Astrocyte (in vitro differentiated cells and primary cell): ENCODE measurements around the gene CDC42EP4. TPM values are rescaled to one million over a fixed set of nuclear protein-coding genes. Genes with fewer than 3 reads are reported as not detected.
A peak's percentile ranks its signal among the peaks of the same experiment; 100 is the strongest.

Source experiments
- DNase-seq: peaks from one replicate; pipeline ENCODE4 v3.0.0-alpha.2; 2010; ENCODE audit warnings: low read depth
- FAIRE-seq: peaks from 2 replicates; lab custom pipeline; 2011; peaks lifted over from hg19 to GRCh38; lab: Jason Lieb, UNC
- H2AFZ ChIP-seq: 2 replicates; pipeline ENCODE4 v1.6.0; 2012; ENCODE audit warnings: low read depth, low read length, inconsistent platforms
- H3K27ac ChIP-seq: 2 replicates; pipeline ENCODE4 v1.5.1; 2011; ENCODE audit warnings: low read depth, low read length, inconsistent platforms
- H3K27me3 ChIP-seq: 2 replicates; pipeline ENCODE4 v1.6.0; 2011; ENCODE audit warnings: low read length, inconsistent platforms; ENCODE audit not compliant: insufficient read depth
- H3K36me3 ChIP-seq: 2 replicates; pipeline ENCODE4 v1.5.1; 2011; ENCODE audit warnings: low read length, inconsistent platforms; ENCODE audit not compliant: insufficient read depth
- H3K4me1 ChIP-seq: 2 replicates; pipeline ENCODE4 v1.5.1; 2011; ENCODE audit warnings: low read length, inconsistent platforms; ENCODE audit not compliant: insufficient read depth
- H3K4me2 ChIP-seq: 2 replicates; pipeline ENCODE4 v1.6.0; 2012; ENCODE audit warnings: low read length, inconsistent platforms
- H3K4me3 ChIP-seq: 2 replicates; pipeline ENCODE4 v1.5.1; 2011; ENCODE audit warnings: low read depth, mild to moderate bottlenecking, low read length, inconsistent platforms; ENCODE audit not compliant: insufficient read depth
- H3K79me2 ChIP-seq: 2 replicates; pipeline ENCODE4 v1.6.0; 2012; ENCODE audit warnings: mild to moderate bottlenecking, low read length, inconsistent platforms; ENCODE audit not compliant: insufficient read depth
- H3K9ac ChIP-seq: 2 replicates; pipeline ENCODE4 v1.6.0; 2012; ENCODE audit warnings: mild to moderate bottlenecking, low read length, inconsistent platforms
- H3K9me3 ChIP-seq: 2 replicates; pipeline ENCODE4 v1.5.1; 2012; ENCODE audit warnings: low read depth, mild to moderate bottlenecking, low read length, inconsistent platforms; ENCODE audit not compliant: insufficient read depth
- H4K20me1 ChIP-seq: 2 replicates; pipeline ENCODE4 v1.6.0; 2012; ENCODE audit warnings: low read length, inconsistent platforms; ENCODE audit not compliant: insufficient read depth
- H3K27ac Mint-ChIP-seq: one replicate; pipeline ENCODE4 v1.8.0; 2021; ENCODE audit warnings: mild to moderate bottlenecking, mixed read lengths; ENCODE audit not compliant: unreplicated experiment
- H3K27me3 Mint-ChIP-seq: one replicate; pipeline ENCODE4 v1.8.0; 2021; ENCODE audit warnings: low read depth, mixed read lengths; ENCODE audit not compliant: unreplicated experiment
- H3K36me3 Mint-ChIP-seq: one replicate; pipeline ENCODE4 v1.8.0; 2021; ENCODE audit warnings: low read depth, mixed read lengths; ENCODE audit not compliant: unreplicated experiment
- H3K4me1 Mint-ChIP-seq: one replicate; pipeline ENCODE4 v1.8.0; 2021; ENCODE audit warnings: low read depth, mixed read lengths; ENCODE audit not compliant: unreplicated experiment
- H3K4me3 Mint-ChIP-seq: one replicate; pipeline ENCODE4 v1.8.0; 2021; ENCODE audit warnings: mild to moderate bottlenecking, moderate library complexity, mixed read lengths; ENCODE audit not compliant: unreplicated experiment
- H3K9me3 Mint-ChIP-seq: one replicate; pipeline ENCODE4 v1.8.0; 2021; ENCODE audit warnings: mild to moderate bottlenecking, mixed read lengths; ENCODE audit not compliant: unreplicated experiment
- CTCF ChIP-seq: IDR thresholded peaks from 2 replicates; pipeline ENCODE4 v1.5.1; 2011; ENCODE audit warnings: low read depth, mild to moderate bottlenecking, inconsistent platforms, low read length, moderate library complexity; ENCODE audit not compliant: insufficient read depth
- EZH2 ChIP-seq: IDR thresholded peaks from 2 replicates; pipeline ENCODE4 v1.6.1; 2012; ENCODE audit warnings: mild to moderate bottlenecking, low read length, inconsistent platforms; ENCODE audit not compliant: insufficient read depth
- total RNA-seq: library from RNA; stranded (reverse); gene quantifications from 2 replicates; pipeline ENCODE4 v1.2.1, GENCODE V29; 2021

CDC42EP4 gene
- total RNA-seq, 1 donor from 2014 or later = 15.8 TPM

DNA sequence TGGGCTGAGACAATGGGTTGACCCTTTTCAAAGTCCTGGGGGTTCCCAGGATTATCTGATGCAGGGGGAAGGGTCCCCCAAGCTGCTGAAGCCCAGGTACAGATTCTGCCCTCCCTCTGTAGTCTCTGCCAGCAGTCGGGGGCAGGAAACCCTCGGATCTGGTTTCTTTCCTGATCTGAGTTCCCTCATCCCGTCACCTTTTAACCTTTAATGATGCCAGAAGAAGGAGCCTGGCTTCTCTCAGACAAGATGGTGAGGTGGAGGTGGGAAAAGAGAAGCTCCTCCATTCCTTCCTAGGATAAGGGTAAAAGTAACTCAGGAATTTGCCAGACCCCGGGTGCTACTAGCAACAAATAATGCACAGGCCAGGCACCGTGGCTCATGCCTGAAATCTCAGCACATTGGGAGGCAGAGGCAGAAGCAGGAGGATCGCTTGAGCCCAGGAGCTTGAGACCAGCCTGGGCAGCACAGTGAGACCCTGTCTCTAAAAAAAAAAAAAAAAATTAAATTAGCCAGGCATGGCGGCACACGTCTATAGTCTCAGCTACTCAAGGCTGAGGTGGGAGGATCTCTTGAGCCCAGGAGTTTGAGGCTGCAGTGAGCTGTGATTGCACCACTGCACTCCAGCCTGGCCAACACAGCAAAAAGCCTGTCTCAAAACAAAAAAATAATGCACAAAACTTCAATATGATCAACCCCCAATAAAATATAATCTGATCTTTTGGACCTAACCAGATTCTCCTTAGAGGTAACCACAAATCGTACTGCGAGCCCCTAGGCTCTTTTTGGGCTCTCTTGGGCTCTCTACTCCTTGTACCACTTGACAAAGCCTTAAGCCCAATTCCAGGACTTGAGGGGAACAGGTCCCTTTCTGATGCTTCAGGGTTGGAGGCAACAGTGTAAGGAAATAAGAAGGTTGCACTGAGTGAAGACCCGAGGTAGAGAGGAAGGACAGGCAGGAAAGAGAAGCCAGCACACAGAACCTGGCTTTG is 5.7 kb downstream of the CDC42EP4 start:
- DNase-seq (no peak), FAIRE-seq (no peak)
- peaks cover 41% of the 10 kb centered on the region for H4K20me1 ChIP-seq
- H3K27ac ChIP-seq = peak overlapping the region; percentile 74
- H3K27ac Mint-ChIP-seq = peak overlapping the region; percentile 18
- peak overlapping the region; percentile 87 for H3K4me2 ChIP-seq
- peak overlapping the region; percentile 43 for H3K4me3 ChIP-seq
- H3K79me2 ChIP-seq = peaks cover 89% of the 10 kb centered on the region
- peaks cover 24% of the 10 kb centered on the region for H3K4me1 Mint-ChIP-seq
- H3K4me3 Mint-ChIP-seq = no peak overlapping the region
- no peaks in the 10 kb centered on the region for H3K27me3 Mint-ChIP-seq
- TF ChIP-seq EZH2 (no peak), CTCF (no peak)
- H3K36me3 Mint-ChIP-seq = no peaks in the 10 kb centered on the region
- H3K9me3 ChIP-seq = no peaks in the 10 kb centered on the region
- no peaks in the 10 kb centered on the region for H3K9me3 Mint-ChIP-seq
- peak overlapping the region; percentile 78 for H3K9ac ChIP-seq
- no peaks in the 10 kb centered on the region for H3K36me3 ChIP-seq
- H3K4me1 ChIP-seq = peaks cover 58% of the 10 kb centered on the region
- H2AFZ ChIP-seq = no peak overlapping the region
- H3K27me3 ChIP-seq = no peaks in the 10 kb centered on the region

DNA sequence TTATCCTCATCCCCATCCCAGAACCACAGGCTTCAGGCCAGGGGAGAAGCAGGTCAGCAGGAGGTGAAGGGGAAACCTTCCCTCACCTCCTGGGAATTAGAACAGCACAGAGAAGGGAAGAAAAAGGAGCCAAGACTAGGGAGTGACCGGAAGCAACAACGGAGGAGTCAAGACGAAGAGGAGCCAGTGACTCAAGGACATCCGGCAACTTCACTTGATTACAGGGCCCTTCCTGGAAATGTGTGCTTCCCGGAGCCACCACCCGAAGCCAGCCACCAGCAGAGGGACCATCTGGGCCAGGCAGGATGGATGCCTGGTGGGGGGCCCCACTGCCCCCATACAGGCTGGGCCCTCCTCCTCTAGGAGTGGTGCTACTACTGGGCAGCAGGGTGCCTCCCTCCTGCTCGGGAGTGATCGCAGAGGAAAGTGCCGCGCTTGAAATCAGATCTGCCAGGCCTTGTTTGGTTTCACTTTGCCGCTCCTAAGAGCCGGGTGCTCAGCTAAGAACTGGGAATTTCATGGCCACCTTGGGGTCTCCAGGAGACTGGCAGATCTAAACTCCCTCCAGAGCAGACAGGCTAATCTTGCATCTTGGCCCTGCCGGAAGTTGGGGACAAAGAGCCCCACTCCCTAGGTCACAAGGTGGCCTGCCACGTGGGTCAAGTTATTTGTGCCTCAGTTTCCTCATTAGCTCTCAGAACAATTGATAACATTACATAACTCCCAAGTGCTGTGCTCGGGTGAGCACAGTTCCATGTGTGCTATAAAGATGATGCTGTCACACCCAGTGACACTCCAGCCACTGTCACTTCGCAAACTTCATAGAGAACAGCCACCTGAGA is 6.6 kb downstream of the CDC42EP4 start:
- peak overlapping the region; percentile 74 for H3K27ac ChIP-seq
- H4K20me1 ChIP-seq = peaks cover 49% of the 10 kb centered on the region
- peaks cover 56% of the 10 kb centered on the region for H3K4me1 ChIP-seq
- H3K4me1 Mint-ChIP-seq = peaks cover 24% of the 10 kb centered on the region
- no peaks in the 10 kb centered on the region for H3K36me3 Mint-ChIP-seq
- peak overlapping the region; percentile 59 for H2AFZ ChIP-seq
- peak overlapping the region; percentile 87 for H3K4me2 ChIP-seq
- no peaks in the 10 kb centered on the region for H3K9me3 ChIP-seq
- TF ChIP-seq EZH2 (no peak), CTCF (peak; percentile 20)
- no peak overlapping the region for H3K27ac Mint-ChIP-seq
- no peaks in the 10 kb centered on the region for H3K27me3 Mint-ChIP-seq
- no peaks in the 10 kb centered on the region for H3K36me3 ChIP-seq
- H3K27me3 ChIP-seq = no peaks in the 10 kb centered on the region
- peak; percentile 17 for FAIRE-seq
- no peaks in the 10 kb centered on the region for H3K9me3 Mint-ChIP-seq
- peak overlapping the region; percentile 78 for H3K9ac ChIP-seq
- peak overlapping the region; percentile 47 for H3K4me3 Mint-ChIP-seq
- H3K4me3 ChIP-seq = peak overlapping the region; percentile 43
- DNase-seq = peak; percentile 67
- H3K79me2 ChIP-seq = peaks cover 93% of the 10 kb centered on the region
